Stimulated activated CD8-positive, alpha-beta memory T cell treated with anti-CD3 and anti-CD28 coated beads, Interleukin-4, amount 100 ng/mL, for 24 hours (primary cell): ENCODE results near the gene CCR5AS.
"Not testable (repeated sequence)": the region's sequence is repeated elsewhere in the genome, so short reads cannot be mapped to it uniquely, and the experiment has no call there.

ENCODE experiments used
- DNase-seq: peaks from one replicate; pipeline ENCODE4 v3.0.0-alpha.2; 2020; ENCODE audit warnings: low read depth

CCR5AS gene

DNA sequence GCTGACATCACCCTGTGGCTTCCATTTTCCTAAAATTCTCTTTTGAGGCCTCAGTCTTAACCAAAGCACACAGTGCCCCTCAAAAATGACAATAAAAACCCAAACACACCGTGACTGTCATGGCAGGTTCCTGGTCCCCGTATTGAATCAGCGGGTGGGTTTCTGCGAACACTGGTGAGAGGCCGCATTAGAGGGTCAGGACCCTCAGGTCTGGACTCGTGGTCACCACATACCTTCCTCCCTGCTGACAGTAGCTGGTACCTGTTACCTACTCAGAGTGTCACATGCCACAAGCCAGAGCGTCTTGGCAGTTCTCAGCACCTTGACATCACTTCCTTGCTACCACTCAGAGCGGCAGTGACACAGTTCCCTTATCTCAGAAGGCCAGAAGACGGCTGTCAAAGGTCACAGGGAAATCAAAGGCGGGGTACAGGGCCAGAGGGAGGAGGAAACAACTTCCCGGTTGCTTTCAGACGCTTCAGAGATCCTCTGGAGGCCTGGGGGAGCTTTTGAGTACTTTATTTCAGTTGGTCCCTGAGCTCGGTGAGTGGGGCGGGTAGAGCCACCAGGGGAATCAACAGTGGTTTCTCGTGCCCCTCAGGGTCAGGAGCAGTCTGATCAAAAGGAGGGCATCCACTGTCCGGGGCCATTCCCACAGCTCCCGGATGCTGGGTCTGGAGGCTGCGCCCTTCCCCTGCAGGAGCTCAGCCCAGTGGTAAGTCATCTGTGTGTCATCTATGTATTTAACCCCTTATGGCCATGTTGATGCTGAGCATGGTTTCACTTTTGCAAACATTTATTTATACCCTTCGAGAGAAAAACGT, at the start of gene CCR5AS, which contains the start of gene CCRL2:
Gene CCR5AS (minus strand): TSS at position 279 of the 824 bp plus-strand sequence.
Gene CCRL2 (plus strand): TSS at position 472 of the 824 bp plus-strand sequence. CDS start 821 bp downstream, outside the sequence.
- peak; percentile 14 for DNase-seq

DNA sequence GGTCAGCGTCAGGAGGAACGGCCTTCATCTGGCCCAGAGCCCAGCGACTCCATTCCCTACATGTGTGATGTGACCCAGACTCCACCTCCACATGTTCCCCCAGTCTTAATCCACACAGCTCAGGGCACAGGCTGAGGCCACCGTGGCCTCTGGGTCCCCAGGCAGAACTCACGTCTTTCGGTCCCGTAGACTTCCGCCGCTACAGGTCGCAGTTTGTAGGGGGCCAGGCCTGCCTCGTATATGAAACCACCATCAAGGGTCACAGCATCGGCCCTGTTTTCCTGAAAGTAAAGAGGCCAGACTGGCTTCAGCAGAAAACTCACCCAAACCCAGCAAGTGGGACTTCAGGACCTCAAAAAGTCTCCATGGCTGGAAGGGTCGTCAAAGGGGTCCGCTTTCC, 49.3 kb upstream of the CCR5AS start:
- DNase-seq, result no peak

DNA sequence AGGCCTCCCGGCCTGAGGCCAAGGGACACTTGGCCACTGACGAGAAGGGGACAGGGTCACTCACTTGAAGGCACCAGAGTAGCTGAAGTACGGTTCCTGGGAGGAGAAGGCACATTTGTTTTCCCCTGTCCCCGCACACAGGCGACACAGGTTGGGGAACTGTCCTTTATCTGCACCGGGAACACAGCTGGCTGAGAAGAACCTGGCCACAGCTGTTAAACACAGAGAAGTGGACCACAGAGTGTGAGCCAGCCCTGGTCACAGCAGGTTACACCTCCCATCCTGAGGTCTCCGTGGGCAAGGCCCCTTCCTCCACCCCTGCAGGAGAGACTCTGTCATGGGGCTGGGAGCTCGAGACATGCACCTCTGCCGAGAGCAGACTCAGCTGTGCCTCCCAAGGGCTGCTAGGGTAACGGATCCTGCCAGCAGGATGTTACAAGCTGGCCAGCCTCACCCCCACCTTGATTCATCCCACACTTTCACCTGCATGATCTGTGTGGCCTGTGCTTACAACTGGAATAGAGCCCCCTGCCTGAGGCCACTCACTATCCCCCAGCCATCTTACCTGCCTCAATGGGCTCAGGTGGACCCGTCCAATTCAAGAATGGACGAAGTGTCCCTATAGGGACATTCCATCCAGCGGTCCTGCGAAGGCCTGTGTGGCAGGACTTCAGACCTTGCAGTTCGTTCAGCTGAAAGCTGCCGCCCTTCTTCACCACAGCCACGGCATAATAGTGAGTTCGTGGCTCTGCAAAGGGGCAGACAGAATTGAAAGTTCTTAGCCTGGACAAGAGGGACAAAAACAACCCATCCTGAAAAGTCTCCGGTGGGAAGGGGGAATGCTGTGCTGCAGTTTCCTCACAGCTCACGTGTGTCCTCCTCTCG, 48.6 kb upstream of the CCR5AS start:
- DNase-seq, result no peak

DNA sequence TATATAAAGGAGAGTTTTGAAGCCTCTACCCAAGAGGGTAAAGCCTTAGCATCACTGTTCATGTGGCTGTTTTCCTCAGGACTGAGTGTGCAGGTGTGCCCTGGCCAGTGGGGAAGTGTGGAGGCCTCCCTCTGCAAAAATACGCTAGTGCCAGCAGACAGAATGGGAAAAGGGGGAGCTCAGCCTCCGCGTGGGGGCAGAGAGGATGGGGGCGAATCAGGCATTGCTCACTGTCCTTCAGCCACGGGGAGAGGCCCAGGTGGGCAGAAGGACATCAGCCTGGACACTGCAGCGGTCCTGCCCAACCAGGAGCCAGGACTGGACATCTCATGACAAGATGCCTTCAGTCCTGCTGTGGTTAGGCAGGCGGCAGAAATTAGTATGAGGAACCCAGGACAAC, 47.7 kb upstream of the CCR5AS start:
- DNase-seq, result no peak

DNA sequence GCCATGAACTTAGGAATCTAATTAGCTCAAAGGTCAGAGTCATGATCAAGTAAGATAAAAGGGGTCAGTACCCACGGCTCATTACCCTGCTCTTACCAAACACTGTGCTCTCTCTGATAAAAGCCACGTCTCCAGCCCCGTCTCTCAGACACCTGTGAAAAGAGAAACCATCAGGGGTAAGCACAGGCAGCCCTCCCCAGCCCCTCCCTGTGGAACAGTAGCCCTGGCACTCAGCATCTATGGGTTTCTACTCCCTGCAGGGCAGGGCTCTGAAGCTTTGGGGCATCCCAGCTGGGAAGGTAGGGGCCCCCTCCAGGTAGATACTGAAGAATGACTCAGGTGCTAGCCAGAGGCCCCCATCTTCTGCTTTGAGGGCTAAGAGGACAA, 47.3 kb upstream of the CCR5AS start:
- DNase-seq, result no peak

DNA sequence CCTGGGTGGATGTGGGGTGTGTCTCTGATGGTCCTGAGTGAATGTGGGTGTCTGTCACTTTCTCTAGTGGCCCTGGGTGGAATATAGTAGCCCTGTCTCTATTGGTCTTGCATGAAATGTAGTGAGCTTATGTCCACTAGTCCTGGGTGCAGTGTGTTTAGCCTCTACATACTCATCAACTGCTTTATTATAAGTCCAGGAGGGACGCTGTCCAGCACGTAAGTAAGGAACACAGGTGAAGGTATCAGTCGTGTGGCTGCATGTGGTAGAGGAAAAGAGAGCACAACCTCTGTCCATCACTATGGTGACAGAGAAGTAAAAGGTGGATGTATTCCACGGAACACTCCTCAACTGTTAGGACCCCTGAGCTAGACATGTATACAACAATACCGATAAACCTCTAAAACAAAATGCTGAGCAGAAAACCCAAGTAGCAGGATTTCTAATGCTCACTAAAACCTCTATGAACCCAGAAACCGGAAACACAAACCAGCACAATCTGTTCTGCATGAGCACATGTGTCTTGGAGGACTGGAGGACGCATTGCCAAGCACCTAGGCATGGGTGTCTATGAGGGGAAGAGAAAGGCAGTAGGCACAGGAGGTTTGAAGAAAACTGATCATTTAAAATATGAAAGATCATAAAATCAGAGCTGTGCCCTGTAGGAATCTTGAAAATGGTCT, 46.8 kb upstream of the CCR5AS start:
- no peak for DNase-seq

DNA sequence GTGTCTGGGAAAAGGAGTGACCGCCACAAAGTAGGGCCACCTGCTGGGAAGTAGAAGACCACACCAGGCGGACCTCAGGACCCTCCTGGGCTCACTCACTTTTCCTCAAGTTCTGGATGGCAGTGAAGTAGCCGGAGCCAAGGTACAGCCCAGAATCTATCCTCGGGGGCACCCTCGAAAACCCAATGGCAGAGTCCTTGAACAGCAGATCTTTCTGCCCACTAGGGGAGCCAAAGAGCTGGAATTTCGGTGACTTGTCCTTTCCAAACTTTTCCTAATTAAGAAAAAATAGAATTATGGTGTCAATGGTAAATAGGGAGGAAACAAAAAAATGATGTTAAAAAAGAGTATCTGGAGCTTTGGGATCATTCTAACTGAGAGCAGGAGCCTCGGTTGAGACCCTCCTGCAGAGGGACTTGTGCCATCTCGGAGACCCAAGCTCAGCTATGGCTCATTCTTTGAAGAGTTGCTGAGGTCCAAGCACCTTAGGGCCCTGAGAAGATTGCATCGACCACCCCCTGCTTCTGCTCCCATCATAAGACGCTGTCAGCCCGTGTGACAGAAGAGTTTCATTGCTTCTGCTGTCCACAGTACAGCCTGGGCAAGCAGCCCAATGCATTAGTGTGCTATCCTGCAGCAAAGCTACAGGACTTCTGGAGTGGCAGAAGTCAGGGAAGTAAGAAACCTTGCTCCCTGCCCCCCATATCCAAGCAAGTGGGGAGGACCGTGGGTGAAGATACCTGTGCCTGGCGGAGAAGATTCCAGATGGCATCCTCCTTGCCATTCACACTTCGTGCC, 43.1 kb upstream of the CCR5AS start:
- no peak for DNase-seq

DNA sequence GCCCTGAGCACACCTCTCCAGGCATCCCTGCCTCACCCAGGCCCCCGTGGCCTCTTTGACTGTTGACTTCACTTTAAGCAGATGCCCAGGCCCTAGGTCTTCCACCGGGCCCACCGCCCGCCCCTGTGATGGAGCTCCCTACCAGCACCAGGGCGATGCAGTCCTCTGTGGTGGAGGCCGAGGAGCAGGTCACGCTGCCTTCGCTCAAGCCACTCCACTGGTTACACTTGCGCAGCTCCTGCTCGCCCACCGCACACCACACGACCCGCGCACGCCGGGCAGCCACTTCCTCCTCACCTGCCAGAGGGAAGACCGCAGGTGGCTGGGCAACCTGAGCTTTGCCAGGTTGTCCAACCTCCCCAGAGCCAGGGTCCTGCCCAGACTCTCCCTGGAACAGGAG, 41.9 kb upstream of the CCR5AS start:
- no peak for DNase-seq

DNA sequence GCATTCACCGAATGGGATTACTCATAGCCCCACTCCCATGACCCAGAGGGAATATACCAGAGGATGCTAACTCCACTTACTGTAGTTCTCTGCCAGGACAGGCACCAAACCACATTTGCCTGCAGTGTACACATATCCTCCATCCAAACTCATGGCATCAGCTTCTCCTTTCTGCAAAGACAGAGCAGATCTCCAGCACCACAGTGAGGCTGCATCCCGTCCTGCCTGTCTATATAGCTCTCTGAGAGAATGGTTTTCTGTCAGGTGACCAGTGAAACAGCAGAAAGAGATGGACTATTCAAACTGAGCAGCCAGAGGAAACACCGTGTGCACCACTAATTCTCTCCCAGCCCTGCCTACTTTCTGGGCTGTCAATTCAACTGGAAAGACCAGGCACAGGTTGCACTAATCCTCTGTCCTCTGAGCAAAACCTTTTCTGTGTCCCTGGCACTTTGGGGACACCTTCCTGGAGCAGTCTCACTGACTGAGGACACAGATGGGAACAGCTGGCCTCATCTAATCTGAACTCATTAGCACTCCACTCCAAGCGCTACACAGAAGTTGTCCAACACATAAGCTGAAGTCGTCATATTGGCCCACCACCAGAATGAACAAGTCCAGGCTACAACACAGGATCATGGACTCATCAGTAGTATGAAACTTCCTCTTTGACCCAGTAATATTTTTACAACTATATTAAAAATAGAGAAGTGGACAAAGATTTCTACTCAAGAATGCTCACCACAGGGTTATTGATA, 40.5 kb upstream of the CCR5AS start:
- no peak for DNase-seq

DNA sequence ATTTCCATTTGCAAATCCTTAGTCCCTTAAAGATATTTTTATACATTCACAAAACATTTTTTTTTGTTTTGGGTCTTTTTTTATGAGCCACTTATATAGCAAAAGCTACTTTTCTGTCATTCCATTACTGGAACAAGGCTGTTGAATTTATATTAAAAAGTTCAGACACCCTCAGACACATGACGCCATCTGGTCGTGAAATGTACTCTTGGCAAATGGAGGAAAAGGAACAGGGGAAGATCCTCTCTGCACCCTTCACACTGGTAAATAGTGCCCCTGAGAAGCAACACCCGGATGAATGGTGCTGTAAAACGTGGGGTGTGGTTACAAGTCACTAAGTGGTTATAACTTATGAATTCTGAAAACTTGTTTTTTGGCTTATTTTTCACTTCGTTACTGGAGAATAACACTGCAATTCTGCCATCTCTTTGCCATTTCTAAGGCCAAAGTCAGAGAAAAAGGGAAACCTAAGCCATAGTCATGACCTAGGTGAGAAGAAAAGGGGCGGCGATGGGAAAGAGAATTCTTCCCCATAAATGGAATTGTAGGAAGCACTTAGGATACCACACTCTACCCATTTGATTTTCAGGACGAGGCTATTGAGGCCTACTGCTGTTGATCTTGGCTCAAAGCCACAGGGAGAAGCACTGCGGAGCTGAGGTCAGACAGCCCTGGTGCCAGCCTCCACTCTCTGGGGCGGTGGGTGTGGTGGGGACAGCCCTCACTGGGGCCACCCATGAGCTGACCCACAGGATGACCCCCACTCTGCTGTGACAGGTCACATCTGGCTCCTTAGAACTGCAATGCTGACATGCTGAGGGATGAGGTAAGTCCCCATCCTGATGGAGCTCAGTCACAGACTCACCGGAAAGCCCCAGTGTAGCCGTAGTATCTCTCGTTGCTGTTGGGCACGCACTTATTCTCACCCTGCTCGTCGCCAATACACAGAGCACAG, 36.0 kb upstream of the CCR5AS start:
- peak; percentile 22 for DNase-seq

DNA sequence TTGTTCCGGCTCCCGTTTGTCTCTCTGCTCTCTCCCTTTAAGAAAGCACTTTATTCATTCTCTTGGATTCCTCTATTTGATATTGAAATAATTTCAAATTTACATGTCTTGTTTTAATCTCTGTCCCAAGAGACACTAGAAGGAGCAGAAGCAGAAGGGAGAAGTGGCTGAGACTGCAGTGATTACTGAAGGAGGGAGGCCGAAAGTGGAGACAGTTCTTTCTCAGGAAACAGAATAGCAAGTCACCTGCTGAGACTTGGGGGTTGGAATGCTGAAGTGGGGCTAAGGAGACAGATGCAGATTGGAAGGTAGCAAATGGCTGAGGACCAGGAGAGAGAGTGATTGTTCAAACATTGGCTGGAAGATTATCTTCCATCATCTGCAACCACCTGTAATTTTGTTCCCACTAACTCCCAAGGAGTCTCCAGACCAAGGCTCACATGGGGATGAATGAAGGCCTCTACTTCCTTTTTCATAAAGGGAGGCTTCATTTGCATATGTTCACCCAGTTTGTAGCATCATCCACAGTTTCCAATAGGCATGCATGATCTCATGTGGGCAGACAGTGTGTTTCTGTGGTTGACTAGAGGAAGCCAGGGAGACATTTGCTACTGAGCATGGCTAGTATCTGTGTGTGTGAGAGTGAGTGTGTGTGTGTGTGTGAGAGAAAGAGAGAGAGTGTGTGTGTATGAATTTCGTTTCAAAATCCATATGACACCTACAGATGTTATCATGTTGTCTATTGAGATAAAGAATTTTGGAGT, 33.8 kb upstream of the CCR5AS start:
- DNase-seq, result no peak

DNA sequence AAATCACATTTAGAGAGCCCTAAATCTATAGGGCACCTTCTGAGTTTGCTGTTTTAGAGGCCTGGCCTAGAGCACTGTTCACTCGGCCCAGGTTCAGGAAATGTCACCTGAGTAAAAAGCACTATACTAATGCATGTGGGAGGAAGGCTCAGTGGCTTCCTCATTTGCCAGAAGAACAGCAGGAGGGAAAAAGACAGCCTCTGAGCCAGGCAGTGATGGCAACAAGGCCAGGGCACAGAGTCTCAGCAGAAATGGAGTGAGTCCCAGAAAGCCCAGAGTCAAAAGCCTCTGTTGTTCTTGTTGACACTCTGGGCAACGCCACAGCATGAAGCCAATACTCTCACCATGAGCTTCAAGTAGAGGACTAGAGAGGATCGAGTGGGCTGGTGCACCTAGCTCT, 32.0 kb upstream of the CCR5AS start:
- DNase-seq, result no peak

DNA sequence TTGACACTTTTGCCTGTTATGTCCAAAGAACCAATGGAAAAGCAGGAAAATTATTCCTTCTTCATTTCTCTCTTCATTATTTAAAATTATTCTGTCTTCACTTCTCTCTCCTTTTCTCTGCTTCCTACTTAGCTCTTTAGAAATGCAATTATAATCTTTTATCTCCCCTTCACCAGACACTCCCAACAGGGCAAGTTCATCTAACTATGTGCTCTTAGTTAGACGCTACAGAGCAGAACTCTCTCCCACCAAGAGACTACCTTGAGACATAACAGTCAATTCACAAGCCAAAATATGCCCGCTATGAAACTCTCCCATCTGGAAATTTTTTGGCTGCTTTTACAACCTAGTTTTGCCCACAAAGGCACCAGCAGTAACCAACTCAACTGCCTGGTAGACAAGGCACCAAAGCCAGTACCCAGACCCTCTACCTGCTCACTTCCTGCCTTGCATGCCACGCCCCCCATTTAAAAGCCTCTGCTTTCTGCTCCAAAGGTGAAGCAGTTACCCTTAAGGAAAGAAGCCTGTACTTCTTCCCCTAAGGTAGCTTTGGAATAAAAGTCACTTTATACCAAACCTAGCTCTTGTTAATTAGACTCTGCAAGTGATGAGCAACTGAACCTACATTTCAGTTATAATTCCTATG, 28.3 kb upstream of the CCR5AS start:
- DNase-seq, result no peak

DNA sequence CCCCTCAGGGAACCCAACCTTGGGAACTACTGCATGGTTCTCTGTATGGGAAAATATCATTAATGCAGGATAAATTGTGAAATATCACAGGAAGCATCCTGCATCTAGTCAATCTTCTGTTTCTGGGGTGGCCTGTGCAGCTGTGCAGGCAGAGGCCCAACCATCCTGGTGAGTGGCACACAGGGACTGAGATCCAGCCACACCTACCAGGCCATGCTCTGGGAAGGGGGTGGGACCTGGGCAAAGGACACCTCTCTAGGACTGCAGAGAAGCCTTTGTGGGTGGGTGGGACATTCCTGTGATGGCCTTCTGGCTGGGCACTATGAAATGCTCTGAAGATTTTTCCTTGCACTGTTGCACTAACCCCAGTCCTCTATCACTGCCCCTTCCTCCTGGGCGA, 27.0 kb upstream of the CCR5AS start:
- DNase-seq, result no peak

DNA sequence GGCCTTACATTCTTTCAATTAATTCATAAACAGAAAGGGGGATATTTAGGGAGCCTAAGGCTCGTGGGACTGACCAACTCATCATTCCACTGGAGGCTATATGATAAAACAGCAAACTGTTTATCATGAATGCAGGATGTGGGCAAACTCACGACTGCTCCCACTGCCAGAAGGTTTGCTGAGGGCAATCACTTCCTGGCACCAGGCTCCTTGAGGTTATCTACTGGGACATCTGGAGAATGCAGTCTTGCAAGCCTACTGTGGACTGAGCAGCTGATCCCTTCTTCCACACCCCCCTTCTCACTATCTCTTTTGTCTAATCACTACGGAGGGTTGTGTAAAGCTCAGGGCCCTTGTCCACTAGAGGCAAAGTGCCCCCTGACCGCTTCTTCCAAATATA, 26.3 kb upstream of the CCR5AS start:
- not testable (repeated sequence) for DNase-seq

DNA sequence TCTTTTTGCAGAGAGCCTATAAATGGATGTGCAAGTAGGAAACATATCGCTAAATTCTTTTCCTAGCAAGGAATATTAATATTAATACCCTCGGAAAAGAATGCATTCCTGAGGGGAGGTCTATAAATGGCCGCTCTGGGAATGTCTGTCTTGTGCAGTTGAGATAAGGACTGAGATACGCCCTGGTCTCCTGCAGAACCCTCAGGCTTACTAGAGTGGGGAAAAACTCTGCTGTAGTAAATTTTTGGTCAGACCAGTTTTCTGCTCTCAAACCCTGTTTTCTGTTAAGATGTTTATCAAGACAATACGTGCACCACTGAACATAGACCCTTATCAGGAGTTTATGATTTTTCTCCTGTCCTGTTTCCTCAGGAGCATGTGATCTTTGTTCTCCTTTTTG, 25.0 kb upstream of the CCR5AS start:
- DNase-seq, result not testable (repeated sequence)

DNA sequence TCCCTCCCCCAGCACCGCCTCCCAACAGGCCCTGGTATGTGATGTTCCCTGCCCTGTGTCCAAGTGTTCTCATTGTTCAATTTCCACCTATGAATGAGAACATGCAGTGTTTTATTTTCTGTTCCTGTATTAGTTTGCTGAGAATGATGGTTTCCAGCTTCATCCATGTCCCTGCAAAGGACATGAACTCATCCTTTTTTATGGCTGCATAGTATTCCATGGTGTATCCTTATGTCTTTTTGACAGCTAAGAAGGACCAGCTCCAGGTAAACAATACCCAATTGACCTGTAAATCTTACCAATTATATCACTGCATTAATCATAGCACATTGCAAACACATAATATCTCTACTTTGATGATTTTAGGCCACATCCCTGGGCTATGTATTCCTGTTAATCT, 24.0 kb upstream of the CCR5AS start:
- DNase-seq, result not testable (repeated sequence)

DNA sequence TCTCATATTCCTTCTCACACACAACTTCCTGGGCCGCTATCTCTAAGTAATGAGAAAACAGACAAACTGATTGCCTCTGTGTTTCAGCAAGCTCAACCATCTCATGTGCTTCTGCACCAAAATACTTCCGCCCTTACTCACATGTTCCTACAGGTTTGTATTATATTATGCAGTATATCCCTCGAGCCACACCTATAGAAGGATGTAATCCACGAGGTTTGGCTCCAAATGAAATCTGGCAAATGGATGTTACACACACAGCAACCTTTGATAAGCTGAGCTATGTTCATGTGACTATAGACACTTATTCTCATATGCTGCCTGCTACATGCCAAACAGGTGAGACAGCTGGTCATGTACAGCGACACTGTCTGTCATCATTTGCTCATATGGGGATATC, 22.8 kb upstream of the CCR5AS start:
- no peak for DNase-seq
